Upper lobe of left lung (tissue), 4 donors: ENCODE measurements around the gene ATP8B3.

Experiments
- EP300 ChIP-seq, 4 donors: sonication (generic); formaldehyde crosslinking; IDR thresholded peaks; one replicate each; pipeline ENCODE4 v1.5.1; 2017; ENCODE audit warnings: antibody characterized with exemption in 4 of 4, control low read depth in 2 of 4
- POLR2A ChIP-seq, 4 donors: fragments of 450-650 bp; IDR thresholded peaks; one replicate each; pipeline ENCODE4 v1.5.1; 2016 to 2017; ENCODE audit warnings: antibody characterized with exemption in 4 of 4, mild to moderate bottlenecking in 2 of 4
- TF ChIP-seq, protein P1 (sequence below), 6 experiments: fragments of 450-650 bp in 4 of 6; fragments of 200-600 bp in 2 of 6; sonication (generic) in 2 of 6; IDR thresholded peaks; one replicate each; pipeline ENCODE4 v1.5.1; 2016 to 2019; ENCODE audit warnings: antibody characterized with exemption in 6 of 6

DNA sequence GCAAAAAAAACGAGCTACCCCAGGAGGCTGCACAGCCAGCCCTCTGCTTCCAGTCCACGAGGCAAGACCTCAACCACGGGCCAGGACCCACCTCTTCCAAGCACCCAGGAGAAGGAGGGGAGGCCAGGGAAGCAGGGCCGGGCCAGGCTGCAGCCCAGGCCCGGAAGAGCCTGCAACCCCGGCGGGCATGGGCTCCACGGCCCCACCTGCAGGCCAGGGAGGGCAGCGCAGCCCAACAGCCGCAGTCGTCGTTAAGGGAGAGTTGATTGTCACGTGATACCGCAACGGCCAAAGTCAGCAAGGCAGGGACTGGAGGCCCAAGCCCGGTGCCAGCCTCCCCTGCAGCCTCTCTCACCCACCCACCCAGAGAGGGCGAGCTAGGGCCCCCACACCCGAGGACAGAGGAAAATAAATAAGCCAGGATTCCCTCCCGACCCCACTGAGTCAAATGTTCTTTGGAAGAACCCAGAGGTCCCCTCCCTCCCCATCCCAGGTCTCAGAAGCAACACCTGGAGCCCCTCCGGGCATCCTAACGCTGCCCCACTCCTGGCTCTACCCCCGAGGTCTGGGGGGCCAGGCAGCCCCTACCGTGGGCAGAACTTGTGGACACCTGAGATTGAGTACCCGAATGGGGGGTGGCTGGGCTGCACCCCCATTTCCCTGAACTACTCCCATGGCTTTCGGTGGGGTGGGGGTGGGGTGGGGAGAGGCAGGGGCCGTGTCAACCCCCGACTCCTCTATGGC, 41.4 kb upstream of the ATP8B3 start:
- TF ChIP-seq, protein P1, sequence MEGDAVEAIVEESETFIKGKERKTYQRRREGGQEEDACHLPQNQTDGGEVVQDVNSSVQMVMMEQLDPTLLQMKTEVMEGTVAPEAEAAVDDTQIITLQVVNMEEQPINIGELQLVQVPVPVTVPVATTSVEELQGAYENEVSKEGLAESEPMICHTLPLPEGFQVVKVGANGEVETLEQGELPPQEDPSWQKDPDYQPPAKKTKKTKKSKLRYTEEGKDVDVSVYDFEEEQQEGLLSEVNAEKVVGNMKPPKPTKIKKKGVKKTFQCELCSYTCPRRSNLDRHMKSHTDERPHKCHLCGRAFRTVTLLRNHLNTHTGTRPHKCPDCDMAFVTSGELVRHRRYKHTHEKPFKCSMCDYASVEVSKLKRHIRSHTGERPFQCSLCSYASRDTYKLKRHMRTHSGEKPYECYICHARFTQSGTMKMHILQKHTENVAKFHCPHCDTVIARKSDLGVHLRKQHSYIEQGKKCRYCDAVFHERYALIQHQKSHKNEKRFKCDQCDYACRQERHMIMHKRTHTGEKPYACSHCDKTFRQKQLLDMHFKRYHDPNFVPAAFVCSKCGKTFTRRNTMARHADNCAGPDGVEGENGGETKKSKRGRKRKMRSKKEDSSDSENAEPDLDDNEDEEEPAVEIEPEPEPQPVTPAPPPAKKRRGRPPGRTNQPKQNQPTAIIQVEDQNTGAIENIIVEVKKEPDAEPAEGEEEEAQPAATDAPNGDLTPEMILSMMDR (IDR thresholded peaks at IDR 0.05) = peak; percentile 95 to 97 (median 96)
- TF ChIP-seq POLR2A (IDR thresholded peaks at IDR 0.05) = no peak
- TF ChIP-seq EP300 (IDR thresholded peaks at IDR 0.05) = no peak
